Esophagus squamous epithelium (tissue), 4 donors: ENCODE measurements around the gene CEND1.

Experiments
- CTCF ChIP-seq, 6 experiments: fragments of 450-650 bp in 4 of 6; fragments of 200-600 bp in 2 of 6; sonication (generic) in 2 of 6; IDR thresholded peaks; one replicate each; pipeline ENCODE4 v1.5.1; 2016 to 2019; ENCODE audit warnings: antibody characterized with exemption in 6 of 6, mild to moderate bottlenecking in 4 of 6, moderate library complexity in 4 of 6
- POLR2A ChIP-seq, 4 donors: fragments of 450-650 bp; IDR thresholded peaks; one replicate each; pipeline ENCODE4 v1.6.1; 2017; ENCODE audit warnings: antibody characterized with exemption in 4 of 4, mild to moderate bottlenecking in 4 of 4, moderate library complexity in 3 of 4

GRCh38 chr11:763549-764321 lies 26.2 kb downstream of the CEND1 start:
- TF ChIP-seq POLR2A (IDR thresholded peaks at IDR 0.05) (no peak), CTCF (IDR thresholded peaks at IDR 0.05) (peak in 2 of 6 experiments; percentile 25 to 43)
